PC-9 (cell line): ENCODE measurements around the gene PCDHGA10. TPM values are rescaled to one million over a fixed set of nuclear protein-coding genes. Genes with fewer than 3 reads are reported as not detected.
"Not testable (repeated sequence)": the region's sequence is repeated elsewhere in the genome, so short reads cannot be mapped to it uniquely, and the experiment has no call there.

Source experiments
- BruUV-seq: library from RNA; stranded (reverse); fragments of 400-500 nt; replicated peaks from 2 replicates; lab custom pipeline; 2021; lab: Mats Ljungman, UMichigan
- CTCF ChIA-PET: fragments of 300-600 bp; sonication (Branson Sonifier 250); formaldehyde crosslinking; loops from one replicate; lab custom pipeline; 2022; ENCODE audit warnings: antibody characterized with exemption; lab: Charles Lee
- POLR2A ChIA-PET: fragments of 300-600 bp; sonication (Branson Sonifier 250); formaldehyde crosslinking; loops from one replicate; lab custom pipeline; 2022; ENCODE audit warnings: antibody characterized with exemption; ENCODE audit not compliant: unreplicated experiment; lab: Charles Lee
- DNase-seq, 2 experiments: peaks; one replicate each; pipeline versions ENCODE4 v3.0.0 to v3.0.0-alpha.2; 2015 to 2022; ENCODE audit warnings: mixed read lengths in 1 of 2
- H2AFZ ChIP-seq: fragments of 200-600 bp; sonication (generic); 2 replicates; pipeline ENCODE4 v1.8.1; 2017; ENCODE audit warnings: antibody characterized with exemption
- H3F3A ChIP-seq: fragments of 200-600 bp; sonication (generic); 2 replicates; pipeline ENCODE4 v1.8.1; 2017; ENCODE audit warnings: antibody characterized with exemption, mild to moderate bottlenecking, low read depth; ENCODE audit not compliant: insufficient read depth
- H3K27ac ChIP-seq: fragments of 200-600 bp; sonication (generic); 2 replicates; pipeline ENCODE4 v1.6.1; 2016; ENCODE audit warnings: mixed run types
- H3K27me3 ChIP-seq: fragments of 200-600 bp; sonication (generic); 2 replicates; pipeline ENCODE4 v1.6.1; 2016; ENCODE audit warnings: low read depth, mixed run types; ENCODE audit not compliant: insufficient read depth
- H3K36me3 ChIP-seq: fragments of 200-600 bp; sonication (generic); 2 replicates; pipeline ENCODE4 v1.6.1; 2016; ENCODE audit warnings: low read depth, mixed run types
- H3K4me1 ChIP-seq: fragments of 200-600 bp; sonication (generic); replicated peaks from 2 replicates; pipeline ENCODE4 v1.6.1; 2016; ENCODE audit warnings: mixed run types; ENCODE audit not compliant: insufficient read depth
- H3K4me2 ChIP-seq: fragments of 200-600 bp; sonication (generic); 2 replicates; pipeline ENCODE4 v1.6.1; 2017; ENCODE audit warnings: mixed run types
- H3K4me3 ChIP-seq: fragments of 200-600 bp; sonication (generic); 2 replicates; pipeline ENCODE4 v1.6.1; 2016; ENCODE audit warnings: mixed run types
- H3K79me2 ChIP-seq: fragments of 200-600 bp; sonication (generic); 2 replicates; pipeline ENCODE4 v1.6.1; 2017; ENCODE audit warnings: low read depth, mixed run types
- H3K9me2 ChIP-seq: fragments of 200-600 bp; sonication (generic); 2 replicates; pipeline ENCODE4 v1.8.1; 2017; ENCODE audit warnings: mild to moderate bottlenecking; ENCODE audit not compliant: insufficient read depth
- H3K9me3 ChIP-seq: fragments of 200-600 bp; sonication (generic); 2 replicates; pipeline ENCODE4 v1.8.1; 2016; ENCODE audit warnings: low read depth; ENCODE audit not compliant: insufficient read depth
- H4K20me1 ChIP-seq: fragments of 200-600 bp; sonication (generic); 2 replicates; pipeline ENCODE4 v1.8.1; 2017; ENCODE audit not compliant: insufficient read depth
- EZH2 ChIP-seq: fragments of 200-600 bp; sonication (generic); IDR thresholded peaks from 2 replicates; pipeline ENCODE4 v1.8.0; 2017; ENCODE audit warnings: antibody characterized with exemption, low read depth
- intact Hi-C: fragments of 100-400 bp; cut with micrococcal nuclease; formaldehyde crosslinking; loops from one replicate; pipeline ENCODE4 v1.10.0; 2022; ENCODE audit not compliant: unreplicated experiment
- total RNA-seq: library from RNA; stranded (reverse); gene quantifications from 2 replicates; pipeline ENCODE4 v1.2.3, GENCODE V29; 2021
- TF ChIP-seq, protein P1 (sequence below): fragments of 200-600 bp; sonication (generic); conservative IDR thresholded peaks from 2 replicates; pipeline ENCODE4 v1.6.1; 2017; ENCODE audit warnings: mixed run types, antibody characterized with exemption, mild to moderate bottlenecking, moderate library complexity

PCDHGA10 gene
- total RNA-seq, 1 experiment from 2014 or later: 0.13 TPM

DNA sequence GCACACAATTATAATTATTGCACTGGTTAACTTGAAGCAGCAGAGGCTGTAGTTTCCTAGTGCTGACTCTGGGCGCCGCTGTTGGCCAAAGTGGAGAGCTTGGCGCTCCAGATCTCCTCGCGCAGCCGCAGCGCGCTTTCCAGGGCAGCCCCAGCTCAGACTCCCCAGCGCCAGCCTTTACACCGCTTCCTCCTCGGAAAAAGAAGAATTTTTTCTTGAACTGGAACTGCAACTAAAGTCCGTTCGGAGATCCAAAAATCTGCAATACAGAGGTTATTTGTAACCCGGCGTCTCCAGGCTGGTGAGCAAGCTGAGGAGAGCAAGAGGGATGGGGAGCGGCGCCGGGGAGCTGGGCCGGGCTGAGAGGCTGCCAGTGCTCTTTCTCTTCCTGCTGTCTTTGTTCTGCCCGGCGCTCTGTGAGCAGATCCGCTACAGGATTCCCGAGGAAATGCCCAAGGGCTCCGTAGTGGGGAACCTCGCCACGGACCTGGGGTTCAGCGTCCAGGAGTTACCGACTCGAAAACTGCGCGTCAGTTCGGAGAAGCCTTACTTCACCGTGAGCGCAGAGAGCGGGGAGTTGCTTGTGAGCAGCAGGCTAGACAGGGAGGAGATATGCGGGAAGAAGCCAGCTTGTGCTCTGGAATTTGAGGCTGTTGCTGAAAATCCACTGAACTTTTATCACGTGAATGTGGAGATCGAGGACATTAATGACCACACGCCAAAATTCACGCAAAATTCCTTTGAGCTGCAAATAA, 25.1 kb upstream of the PCDHGA10 start, which contains the start of gene PCDHGB4:
Gene PCDHGB4, plus strand, starts transcription at position 142 of the 755 bp plus-strand sequence. Its CDS starts 187 bp downstream, at position 329.
- intact Hi-C loops, BruUV-seq, H3K4me3 ChIP-seq: not testable (repeated sequence)

DNA sequence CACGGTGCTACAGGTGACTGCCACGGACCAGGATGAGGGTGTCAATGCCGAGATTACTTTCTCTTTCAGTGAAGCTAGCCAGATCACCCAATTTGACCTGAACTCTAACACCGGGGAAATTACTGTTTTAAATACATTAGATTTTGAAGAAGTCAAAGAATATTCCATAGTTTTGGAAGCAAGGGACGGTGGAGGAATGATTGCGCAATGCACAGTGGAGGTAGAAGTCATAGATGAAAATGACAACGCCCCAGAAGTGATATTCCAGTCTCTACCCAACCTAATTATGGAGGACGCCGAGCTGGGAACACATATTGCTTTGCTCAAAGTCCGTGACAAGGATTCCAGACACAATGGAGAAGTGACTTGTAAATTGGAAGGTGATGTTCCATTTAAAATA, 24.1 kb upstream of the PCDHGA10 start:
- Histone ChIP-seq H3K4me1 (no peaks in the 10 kb centered on the region), H3K27ac (no peak overlapping the region), H4K20me1 (no peaks in the 10 kb centered on the region), H3K4me2 (peak overlapping the region; percentile 31; the same call in 1 of the 2 replicates), H3K36me3 (no peaks in the 10 kb centered on the region), H2AFZ (no peak overlapping the region), H3K79me2 (no peaks in the 10 kb centered on the region), H3K27me3 (peaks cover 27% of the 10 kb centered on the region), H3F3A (no peaks in the 10 kb centered on the region), H3K4me3 (no peak overlapping the region), H3K9me2 (no peaks in the 10 kb centered on the region), H3K9me3 (no peaks in the 10 kb centered on the region)
- no TSS peak for BruUV-seq
- intact Hi-C loops: no loop called here
- CTCF ChIA-PET: interaction anchor here (0.6 kb wide), 1 partner anchor 50 kb away, joined by 3 read pairs; no protein-coding TSS in a partner anchor
- no peak for DNase-seq
- POLR2A ChIA-PET: no interaction called here
- TF ChIP-seq, protein P1, sequence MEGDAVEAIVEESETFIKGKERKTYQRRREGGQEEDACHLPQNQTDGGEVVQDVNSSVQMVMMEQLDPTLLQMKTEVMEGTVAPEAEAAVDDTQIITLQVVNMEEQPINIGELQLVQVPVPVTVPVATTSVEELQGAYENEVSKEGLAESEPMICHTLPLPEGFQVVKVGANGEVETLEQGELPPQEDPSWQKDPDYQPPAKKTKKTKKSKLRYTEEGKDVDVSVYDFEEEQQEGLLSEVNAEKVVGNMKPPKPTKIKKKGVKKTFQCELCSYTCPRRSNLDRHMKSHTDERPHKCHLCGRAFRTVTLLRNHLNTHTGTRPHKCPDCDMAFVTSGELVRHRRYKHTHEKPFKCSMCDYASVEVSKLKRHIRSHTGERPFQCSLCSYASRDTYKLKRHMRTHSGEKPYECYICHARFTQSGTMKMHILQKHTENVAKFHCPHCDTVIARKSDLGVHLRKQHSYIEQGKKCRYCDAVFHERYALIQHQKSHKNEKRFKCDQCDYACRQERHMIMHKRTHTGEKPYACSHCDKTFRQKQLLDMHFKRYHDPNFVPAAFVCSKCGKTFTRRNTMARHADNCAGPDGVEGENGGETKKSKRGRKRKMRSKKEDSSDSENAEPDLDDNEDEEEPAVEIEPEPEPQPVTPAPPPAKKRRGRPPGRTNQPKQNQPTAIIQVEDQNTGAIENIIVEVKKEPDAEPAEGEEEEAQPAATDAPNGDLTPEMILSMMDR: no peak
- no peak for TF ChIP-seq EZH2

More for the DNA sequence above, 25.1 kb upstream of the PCDHGA10 start, which contains the start of gene PCDHGB4:
- H3K36me3 ChIP-seq, H3K9me2 ChIP-seq, POLR2A ChIA-PET, H3K27ac ChIP-seq, CTCF ChIA-PET, H3K9me3 ChIP-seq, DNase-seq, H3K79me2 ChIP-seq, H3F3A ChIP-seq, H2AFZ ChIP-seq, H4K20me1 ChIP-seq, H3K4me1 ChIP-seq: not testable (repeated sequence)
- Histone ChIP-seq H3K27me3 (peaks cover 36% of the 10 kb centered on the region), H3K4me2 (peak within 1 kb of the TSS; percentile 31; the same call in 1 of the 2 replicates)
- TF ChIP-seq, protein P1: peak; percentile 40; the same call in 1 of the 2 replicates

DNA sequence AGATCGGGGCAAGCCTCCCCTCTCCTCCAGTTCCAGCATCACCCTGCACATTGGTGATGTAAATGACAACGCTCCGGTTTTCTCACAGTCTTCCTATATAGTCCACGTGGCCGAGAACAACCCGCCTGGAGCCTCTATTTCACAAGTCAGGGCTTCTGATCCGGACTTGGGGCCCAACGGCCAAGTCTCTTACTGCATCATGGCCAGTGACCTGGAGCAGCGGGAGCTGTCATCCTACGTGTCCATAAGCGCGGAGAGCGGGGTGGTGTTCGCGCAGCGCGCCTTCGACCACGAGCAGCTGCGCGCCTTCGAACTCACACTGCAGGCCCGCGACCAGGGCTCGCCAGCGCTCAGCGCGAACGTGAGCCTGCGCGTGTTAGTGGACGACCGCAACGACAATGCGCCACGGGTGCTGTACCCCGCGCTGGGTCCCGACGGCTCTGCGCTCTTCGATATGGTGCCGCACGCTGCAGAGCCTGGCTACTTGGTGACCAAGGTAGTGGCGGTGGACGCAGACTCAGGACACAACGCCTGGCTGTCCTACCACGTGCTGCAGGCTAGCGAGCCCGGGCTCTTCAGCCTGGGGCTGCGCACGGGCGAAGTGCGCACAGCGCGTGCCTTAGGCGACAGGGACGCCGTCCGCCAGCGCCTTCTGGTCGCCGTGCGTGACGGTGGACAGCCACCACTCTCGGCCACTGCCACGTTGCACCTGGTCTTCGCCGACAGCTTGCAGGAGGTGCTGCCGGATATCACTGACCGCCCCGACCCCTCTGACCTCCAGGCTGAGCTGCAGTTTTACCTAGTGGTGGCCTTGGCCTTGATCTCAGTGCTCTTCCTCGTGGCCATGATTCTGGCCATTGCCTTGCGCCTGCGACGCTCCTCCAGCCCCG, 23.4 kb upstream of the PCDHGA10 start:
- ChIA-PET POLR2A (no interaction called here), CTCF (interaction anchor here (0.6 kb wide), 1 partner anchor 50 kb away, joined by 3 read pairs; no protein-coding TSS in a partner anchor)
- no TSS peak for BruUV-seq
- no peaks in the 10 kb centered on the region for H3K4me1 ChIP-seq
- TF ChIP-seq, protein P1: no peak
- no peak for TF ChIP-seq EZH2
- no peaks in the 10 kb centered on the region for H3K79me2 ChIP-seq
- peaks cover 19% of the 10 kb centered on the region for H3K27me3 ChIP-seq
- H3K27ac ChIP-seq: no peak overlapping the region
- intact Hi-C loops: no loop called here
- H3K4me3 ChIP-seq: no peak overlapping the region
- H3K9me2 ChIP-seq: no peaks in the 10 kb centered on the region
- no peak overlapping the region for H2AFZ ChIP-seq
- DNase-seq: no peak
- H3K4me2 ChIP-seq: no peak overlapping the region
- H4K20me1 ChIP-seq: no peaks in the 10 kb centered on the region
- H3K36me3 ChIP-seq: no peaks in the 10 kb centered on the region
- H3K9me3 ChIP-seq: no peaks in the 10 kb centered on the region
- H3F3A ChIP-seq: no peaks in the 10 kb centered on the region
